Vagina (tissue), 2 donors: Measurements from ENCODE around the gene FGG. TPM values are rescaled to one million over a fixed set of nuclear protein-coding genes. Genes with fewer than 3 reads are reported as not detected.

Experiments used
- DNase-seq, 2 donors: peaks; one replicate each; pipeline ENCODE4 v3.0.0-alpha.2; 2017; ENCODE audit errors: extremely low spot score in 2 of 2
- H3K27ac ChIP-seq: fragments of 200-600 bp; sonication (generic); one replicate; pipeline ENCODE4 v1.5.1; 2019
- H3K27me3 ChIP-seq: fragments of 200-600 bp; sonication (generic); one replicate; pipeline ENCODE4 v1.5.1; 2019
- H3K36me3 ChIP-seq, 2 donors: fragments of 200-600 bp; sonication (generic); one replicate each; pipeline ENCODE4 v1.5.1; 2017 to 2019
- H3K4me1 ChIP-seq: fragments of 200-600 bp; sonication (generic); one replicate; pipeline ENCODE4 v1.5.1; 2019
- H3K4me3 ChIP-seq, 2 donors: fragments of 200-600 bp; sonication (generic); 1 replicate in 1 of 2; 2 replicates in 1 of 2; pipeline ENCODE4 v1.5.1; 2016 to 2019
- H3K9me3 ChIP-seq: fragments of 200-600 bp; sonication (generic); one replicate; pipeline ENCODE4 v1.5.1; 2019
- POLR2A ChIP-seq, 2 donors: fragments of 450-650 bp; IDR thresholded peaks; one replicate each; pipeline ENCODE4 v1.6.1; 2017; ENCODE audit warnings: antibody characterized with exemption in 2 of 2, mild to moderate bottlenecking in 2 of 2, moderate library complexity in 2 of 2
- POLR2AphosphoS5 ChIP-seq, 2 donors: sonication (generic); formaldehyde crosslinking; IDR thresholded peaks; one replicate each; pipeline ENCODE4 v1.9.0; 2017; ENCODE audit warnings: antibody characterized with exemption in 2 of 2, mild to moderate bottlenecking in 2 of 2, low read depth in 1 of 2; ENCODE audit not compliant: insufficient read depth in 1 of 2
- intact Hi-C: fragments of 100-400 bp; cut with DNase I; formaldehyde crosslinking; loops from one replicate; pipeline ENCODE4 v1.15.1; 2023
- total RNA-seq: library from RNA; depleted of rRNA; stranded (reverse); fragments of >200 nt; gene quantifications from one replicate; pipeline ENCODE4 v1.2.3, GENCODE V29; 2016
- TF ChIP-seq, protein P1 (sequence below), 3 experiments: fragments of 450-650 bp in 2 of 3; fragments of 200-600 bp in 1 of 3; sonication (generic) in 1 of 3; IDR thresholded peaks; one replicate each; pipeline ENCODE4 v1.5.1; 2017 to 2019; ENCODE audit warnings: antibody characterized with exemption in 3 of 3, mild to moderate bottlenecking in 2 of 3, moderate library complexity in 2 of 3

FGG gene
- total RNA-seq, 1 donor from 2014 or later, result not detected

DNA sequence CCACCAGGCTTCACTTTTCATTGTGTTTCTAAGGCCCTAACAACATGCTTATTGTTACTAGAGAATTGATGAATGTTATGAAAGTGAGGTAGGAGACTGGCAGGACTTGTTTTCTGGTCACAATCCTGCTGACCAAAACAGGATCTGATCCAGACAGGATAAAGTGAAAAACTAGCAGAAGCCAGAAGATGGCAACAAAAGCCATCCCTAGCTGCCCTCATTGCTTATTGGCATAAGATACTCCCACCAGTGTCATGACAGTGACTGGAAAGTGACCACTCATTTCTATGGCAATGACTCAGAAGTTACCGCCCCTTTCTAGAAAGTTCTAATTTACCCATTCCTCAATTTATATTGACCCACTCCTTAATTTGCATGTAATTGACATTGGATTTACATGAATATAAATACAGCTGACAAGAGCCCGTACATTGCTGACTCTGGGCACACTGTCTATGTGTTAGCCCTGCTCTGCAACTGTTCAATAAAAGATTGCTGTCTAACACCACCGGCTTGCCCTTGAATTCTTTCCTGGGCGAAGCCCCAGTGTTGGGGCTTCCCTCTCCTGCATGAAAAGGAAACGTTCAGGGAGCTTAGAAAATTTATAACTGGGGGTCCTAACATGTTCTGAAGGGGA, 30.0 kb upstream of the FGG start:
- intact Hi-C loops, result no loop called here
- H3K27ac ChIP-seq, result no peak overlapping the region
- TF ChIP-seq, protein P1, sequence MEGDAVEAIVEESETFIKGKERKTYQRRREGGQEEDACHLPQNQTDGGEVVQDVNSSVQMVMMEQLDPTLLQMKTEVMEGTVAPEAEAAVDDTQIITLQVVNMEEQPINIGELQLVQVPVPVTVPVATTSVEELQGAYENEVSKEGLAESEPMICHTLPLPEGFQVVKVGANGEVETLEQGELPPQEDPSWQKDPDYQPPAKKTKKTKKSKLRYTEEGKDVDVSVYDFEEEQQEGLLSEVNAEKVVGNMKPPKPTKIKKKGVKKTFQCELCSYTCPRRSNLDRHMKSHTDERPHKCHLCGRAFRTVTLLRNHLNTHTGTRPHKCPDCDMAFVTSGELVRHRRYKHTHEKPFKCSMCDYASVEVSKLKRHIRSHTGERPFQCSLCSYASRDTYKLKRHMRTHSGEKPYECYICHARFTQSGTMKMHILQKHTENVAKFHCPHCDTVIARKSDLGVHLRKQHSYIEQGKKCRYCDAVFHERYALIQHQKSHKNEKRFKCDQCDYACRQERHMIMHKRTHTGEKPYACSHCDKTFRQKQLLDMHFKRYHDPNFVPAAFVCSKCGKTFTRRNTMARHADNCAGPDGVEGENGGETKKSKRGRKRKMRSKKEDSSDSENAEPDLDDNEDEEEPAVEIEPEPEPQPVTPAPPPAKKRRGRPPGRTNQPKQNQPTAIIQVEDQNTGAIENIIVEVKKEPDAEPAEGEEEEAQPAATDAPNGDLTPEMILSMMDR (IDR thresholded peaks at IDR 0.05), result no peak
- TF ChIP-seq POLR2AphosphoS5 (IDR thresholded peaks at IDR 0.05; ENCODE audit: insufficient read depth in 1 of 2, low read depth in 1 of 2) (no peak), POLR2A (IDR thresholded peaks at IDR 0.05) (no peak)
- no peaks in the 10 kb centered on the region for H3K4me1 ChIP-seq
- no peaks in the 10 kb centered on the region for H3K27me3 ChIP-seq
- DNase-seq, result no peak
- H3K36me3 ChIP-seq, result no peaks in the 10 kb centered on the region
- H3K4me3 ChIP-seq, result no peak overlapping the region
- no peaks in the 10 kb centered on the region for H3K9me3 ChIP-seq

DNA sequence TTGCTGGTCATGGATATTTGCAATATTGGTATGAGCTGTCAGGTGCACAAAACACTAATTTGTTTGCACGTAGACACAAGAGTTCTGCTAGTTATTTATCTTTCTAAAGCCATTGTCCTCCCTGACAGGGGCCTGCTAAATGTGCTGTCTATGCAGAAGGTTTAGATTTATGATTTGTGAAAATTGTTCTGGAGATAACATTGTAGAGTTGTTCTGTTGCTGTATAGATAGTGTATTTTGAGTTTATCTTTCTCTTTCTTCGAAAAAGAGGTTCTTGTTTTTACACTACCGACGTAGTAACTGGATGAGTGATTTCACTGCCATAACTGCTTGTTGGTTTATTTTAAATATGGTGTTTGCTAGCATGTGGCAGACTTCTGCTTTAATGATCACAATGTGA, 28.5 kb upstream of the FGG start:
- no peaks in the 10 kb centered on the region for H3K36me3 ChIP-seq
- TF ChIP-seq POLR2A (IDR thresholded peaks at IDR 0.05) (no peak), POLR2AphosphoS5 (IDR thresholded peaks at IDR 0.05; ENCODE audit: insufficient read depth in 1 of 2, low read depth in 1 of 2) (no peak)
- TF ChIP-seq, protein P1 (IDR thresholded peaks at IDR 0.05), result no peak

DNA sequence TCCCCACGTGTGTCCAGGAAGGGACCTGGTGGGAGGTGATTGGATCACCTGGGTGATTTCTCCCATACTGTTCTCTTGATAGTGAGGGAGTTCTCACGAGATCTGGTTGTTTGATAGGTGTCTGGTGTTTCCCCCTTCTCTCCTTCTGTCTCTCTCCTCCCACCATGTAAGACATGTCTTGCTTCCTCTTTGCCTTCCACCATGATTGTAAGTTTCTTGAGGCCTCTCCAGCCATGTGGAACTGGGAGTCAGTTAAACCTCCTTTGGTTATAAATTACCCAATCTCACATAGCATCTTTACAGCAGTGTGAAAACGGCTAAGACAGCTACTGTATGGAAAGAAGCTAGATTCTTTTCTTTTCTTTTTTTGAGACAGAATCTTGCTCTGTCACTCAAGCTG, 21.6 kb upstream of the FGG start:
- intact Hi-C loops, result no loop called here
- TF ChIP-seq POLR2A (IDR thresholded peaks at IDR 0.05) (no peak), POLR2AphosphoS5 (IDR thresholded peaks at IDR 0.05; ENCODE audit: insufficient read depth in 1 of 2, low read depth in 1 of 2) (no peak)
- TF ChIP-seq, protein P1 (IDR thresholded peaks at IDR 0.05), result no peak

More for the DNA sequence above, 28.5 kb upstream of the FGG start:
- intact Hi-C loops, result no loop called here
- Histone ChIP-seq H3K9me3 (no peaks in the 10 kb centered on the region), H3K4me1 (no peaks in the 10 kb centered on the region), H3K4me3 (no peak overlapping the region), H3K27me3 (no peaks in the 10 kb centered on the region), H3K27ac (no peak overlapping the region)
- DNase-seq, result no peak

DNA sequence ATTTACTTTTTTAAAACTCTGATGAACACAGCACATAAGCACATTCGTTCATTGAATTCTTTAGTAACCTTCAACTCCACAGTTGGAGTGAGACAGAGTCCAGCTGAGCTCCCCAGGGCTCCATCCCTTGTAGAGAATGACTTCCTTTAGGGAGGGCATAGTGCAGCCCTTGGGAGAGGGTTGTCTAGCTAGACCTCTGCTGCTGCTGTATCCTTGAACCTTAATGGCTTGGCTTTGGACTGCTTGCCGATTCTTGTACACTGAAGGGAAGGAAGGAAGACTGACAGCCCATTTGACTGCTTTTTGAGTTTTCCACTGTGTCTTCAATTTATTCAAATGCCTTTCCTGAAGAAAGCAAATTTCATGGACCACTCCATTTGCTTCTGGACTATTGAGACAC, 19.4 kb upstream of the FGG start:
- no peaks in the 10 kb centered on the region for H3K36me3 ChIP-seq
- intact Hi-C loops, result no loop called here
- peaks cover 7% of the 10 kb centered on the region for H3K4me1 ChIP-seq
- H3K9me3 ChIP-seq, result no peaks in the 10 kb centered on the region
- no peak overlapping the region for H3K4me3 ChIP-seq
- no peak for DNase-seq
- H3K27me3 ChIP-seq, result no peaks in the 10 kb centered on the region
- H3K27ac ChIP-seq, result no peak overlapping the region
- no peak for TF ChIP-seq POLR2AphosphoS5 (IDR thresholded peaks at IDR 0.05; ENCODE audit: insufficient read depth in 1 of 2, low read depth in 1 of 2)
- TF ChIP-seq POLR2A (IDR thresholded peaks at IDR 0.05), result no peak

More for the DNA sequence above, 21.6 kb upstream of the FGG start:
- Histone ChIP-seq H3K27ac (no peak overlapping the region), H3K36me3 (no peaks in the 10 kb centered on the region), H3K4me1 (no peaks in the 10 kb centered on the region), H3K27me3 (no peaks in the 10 kb centered on the region), H3K4me3 (no peak overlapping the region), H3K9me3 (no peaks in the 10 kb centered on the region)
- DNase-seq, result no peak

DNA sequence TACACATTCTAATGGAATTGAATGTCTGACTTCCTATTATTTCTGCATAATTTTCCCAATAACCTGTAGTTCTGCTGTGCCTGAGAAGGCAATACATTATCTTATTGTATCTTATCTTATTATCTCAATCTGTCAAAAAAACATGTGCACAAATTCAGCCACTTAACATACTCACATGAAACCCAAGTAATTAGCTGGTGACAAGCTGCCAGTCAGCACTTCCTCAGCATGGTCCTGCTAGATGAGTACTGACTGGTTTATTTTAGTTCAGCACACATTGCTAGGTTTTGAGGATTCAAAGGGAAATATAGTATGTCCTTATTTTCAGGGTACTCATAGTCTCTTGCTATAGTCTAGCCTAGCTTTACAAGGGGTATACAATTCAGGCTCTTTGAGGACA, 17.9 kb upstream of the FGG start:
- Histone ChIP-seq H3K4me1 (peaks cover 17% of the 10 kb centered on the region), H3K36me3 (no peaks in the 10 kb centered on the region), H3K27me3 (no peaks in the 10 kb centered on the region), H3K9me3 (no peaks in the 10 kb centered on the region), H3K4me3 (no peak overlapping the region), H3K27ac (no peak overlapping the region)
- no peak for DNase-seq
- intact Hi-C loops, result no loop called here
- TF ChIP-seq, protein P1 (IDR thresholded peaks at IDR 0.05), result no peak
- TF ChIP-seq POLR2A (IDR thresholded peaks at IDR 0.05) (no peak), POLR2AphosphoS5 (IDR thresholded peaks at IDR 0.05; ENCODE audit: insufficient read depth in 1 of 2, low read depth in 1 of 2) (no peak)
